GM12878 (cell line): ENCODE data around the gene A3GALT2. TPM values are rescaled to one million over a fixed set of nuclear protein-coding genes. Genes with fewer than 3 reads are reported as not detected.

Source experiments
- ATAC-seq: fragments of 200-7000 bp; cut with Tn5 transposase; 3 replicates; pipeline ENCODE4 v1.9.1; 2020; ENCODE audit warnings: mild to moderate bottlenecking, moderate library complexity
- BruUV-seq: library from RNA; stranded (reverse); fragments of 400-500 nt; replicated peaks from 2 replicates; lab custom pipeline; 2021; lab: Mats Ljungman, UMichigan
- CTCF ChIA-PET: fragments of 300-600 bp; sonication (Branson Sonifier 250); formaldehyde crosslinking; extraction: SDS; loops from one replicate; lab custom pipeline; 2021; ENCODE audit warnings: inconsistent platforms; lab: Yijun Ruan, JAX
- POLR2A ChIA-PET: fragments of 350-600 bp; formaldehyde crosslinking; extraction: SDS; loops from one replicate; lab custom pipeline; 2021; ENCODE audit warnings: inconsistent platforms; lab: Charles Lee
- RAD21 ChIA-PET: fragments of 300-600 bp; sonication (Branson Sonifier 250); formaldehyde crosslinking; loops from one replicate; lab custom pipeline; 2023; ENCODE audit warnings: antibody characterized with exemption; ENCODE audit not compliant: unreplicated experiment; lab: Charles Lee
- SMC1A ChIA-PET: fragments of 300-600 bp; sonication (Branson Sonifier 250); formaldehyde crosslinking; loops from one replicate; lab custom pipeline; 2023; ENCODE audit not compliant: unreplicated experiment, uncharacterized antibody; lab: Charles Lee
- DNase-seq: peaks from one replicate; pipeline ENCODE4 v3.0.0-alpha.2; 2011; ENCODE audit warnings: low read depth, low spot score
- FAIRE-seq: peaks from 3 replicates; lab custom pipeline; 2011; peaks lifted over from hg19 to GRCh38; lab: Jason Lieb, UNC
- H2AFZ ChIP-seq: 2 replicates; pipeline ENCODE4 v1.6.0; 2011; ENCODE audit warnings: low read depth, low read length, control low read depth; ENCODE audit not compliant: control insufficient read depth
- H3K27ac ChIP-seq: 2 replicates; pipeline ENCODE4 v1.5.1; 2011; ENCODE audit warnings: control low read depth; ENCODE audit not compliant: control insufficient read depth, insufficient read depth
- H3K27me3 ChIP-seq, 2 experiments: replicated peaks in 1 of 2; 2 replicates each; pipeline versions ENCODE4 v1.6.0 to v1.6.1; 2011; ENCODE audit warnings: low read length in 1 of 2; ENCODE audit not compliant: control insufficient read depth in 2 of 2, insufficient read depth in 2 of 2
- H3K36me3 ChIP-seq, 2 experiments: 2 replicates each; pipeline ENCODE4 v1.5.1; 2011; ENCODE audit warnings: low read length in 1 of 2; ENCODE audit not compliant: control insufficient read depth in 2 of 2, insufficient read depth in 2 of 2
- H3K4me1 ChIP-seq: 2 replicates; pipeline ENCODE4 v1.6.1; 2011; ENCODE audit warnings: mild to moderate bottlenecking, low read length, moderate library complexity, mixed read lengths; ENCODE audit not compliant: control insufficient read depth, insufficient read depth
- H3K4me2 ChIP-seq: 2 replicates; pipeline ENCODE4 v1.6.0; 2011; ENCODE audit warnings: control low read depth; ENCODE audit not compliant: control insufficient read depth, insufficient read depth
- H3K4me3 ChIP-seq: fragments of 200-600 bp; sonication (generic); 2 replicates; pipeline ENCODE4 v1.5.1; 2016
- H3K79me2 ChIP-seq: 2 replicates; pipeline ENCODE4 v1.6.0; 2011; ENCODE audit warnings: low read length; ENCODE audit not compliant: control insufficient read depth, insufficient read depth
- H3K9ac ChIP-seq: 2 replicates; pipeline ENCODE4 v1.8.0; 2011; ENCODE audit warnings: low read length, control low read depth, mixed read lengths; ENCODE audit not compliant: control insufficient read depth, insufficient read depth
- H3K9me3 ChIP-seq: replicated peaks from 3 replicates; pipeline ENCODE4 v1.5.1; 2011; ENCODE audit warnings: mild to moderate bottlenecking, low read length; ENCODE audit not compliant: control insufficient read depth, insufficient read depth
- H4K20me1 ChIP-seq: 2 replicates; pipeline ENCODE4 v1.6.0; 2011; ENCODE audit not compliant: control insufficient read depth, insufficient read depth
- EED ChIP-seq: sonication (generic); IDR thresholded peaks from 2 replicates; pipeline ENCODE4 v1.6.1; 2016; ENCODE audit warnings: antibody characterized with exemption, low read depth
- GABPA ChIP-seq: IDR thresholded peaks from 2 replicates; pipeline ENCODE4 v1.6.1; 2014; ENCODE audit warnings: antibody characterized with exemption, low read depth, mild to moderate bottlenecking, inconsistent platforms
- NFYA ChIP-seq: IDR thresholded peaks from 2 replicates; pipeline ENCODE4 v1.6.1; 2011; ENCODE audit warnings: low read depth, mild to moderate bottlenecking, low read length, improper control_type of control experiment, borderline replicate concordance
- POLR2AphosphoS2 ChIP-seq: IDR thresholded peaks from 2 replicates; pipeline ENCODE4 v1.6.1; 2011; ENCODE audit warnings: low read depth, mild to moderate bottlenecking, low read length, improper control_type of control experiment, moderate library complexity
- POLR2AphosphoS5 ChIP-seq: IDR thresholded peaks from 2 replicates; pipeline ENCODE4 v1.6.1; 2011; ENCODE audit warnings: mild to moderate bottlenecking, low read length, inconsistent platforms
- SIN3A ChIP-seq: IDR thresholded peaks from 2 replicates; pipeline ENCODE4 v1.6.1; 2012; ENCODE audit warnings: low read depth, low read length, improper control_type of control experiment
- STAT1 ChIP-seq: fragments of 450-650 bp; conservative IDR thresholded peaks from 2 replicates; pipeline ENCODE4 v1.6.1; 2014; ENCODE audit warnings: antibody characterized with exemption, mild to moderate bottlenecking
- TCF3 ChIP-seq: IDR thresholded peaks from 2 replicates; pipeline ENCODE4 v1.6.1; 2012; ENCODE audit warnings: low read depth, mild to moderate bottlenecking, low read length, borderline replicate concordance; ENCODE audit not compliant: insufficient read depth
- TCF7 ChIP-seq: IDR thresholded peaks from 2 replicates; pipeline ENCODE4 v1.6.1; 2014; ENCODE audit warnings: antibody characterized with exemption, borderline replicate concordance
- WRNIP1 ChIP-seq: IDR thresholded peaks from 2 replicates; pipeline ENCODE4 v1.6.1; 2011; ENCODE audit warnings: low read depth, low read length, improper control_type of control experiment, borderline replicate concordance
- YY1 ChIP-seq: IDR thresholded peaks from 2 replicates; pipeline ENCODE4 v1.6.1; 2011; ENCODE audit warnings: low read depth, mild to moderate bottlenecking, low read length
- ZNF274 ChIP-seq: IDR thresholded peaks from one replicate; pipeline ENCODE4 v1.8.0; 2011; ENCODE audit not compliant: insufficient read length, insufficient read depth
- WGBS: methylation state at CpG from one replicate; pipeline ENCODE4 v1.1.6; 2016; ENCODE audit warnings: low lambda C conversion rate; ENCODE audit not compliant: insufficient replicate concordance, insufficient coverage; ENCODE audit errors: missing lambda C conversion rate; 5-methylcytosine and 5-hydroxymethylcytosine counted together
- in situ Hi-C: fragments of 300-500 bp; cut with MboI; formaldehyde crosslinking; loops from 9 replicates; pipeline ENCODE4 v1.14.3; 2018; ENCODE audit warnings: mixed read lengths
- intact Hi-C: fragments of 100-400 bp; cut with micrococcal nuclease; formaldehyde crosslinking; loops from one replicate; pipeline ENCODE4 v1.14.2; 2022; ENCODE audit not compliant: unreplicated experiment
- polyA plus RNA-seq, 11 experiments: library from polyadenylated mRNA; depleted of rRNA in 4 of 11; unstranded in 6 of 11; stranded (reverse) in 5 of 11; fragments of >200 nt; fragmentation: Nextera tagmentation in 4 of 11; fragmentation: Illumina TruSeq in 1 of 11; extraction: Ambion mirVana in 4 of 11; extraction: Trizol in 1 of 11; gene quantifications; 1 replicate in 1 of 11; 2 replicates in 10 of 11; pipeline versions ENCODE4 v1.2.1 to v1.2.3, GENCODE V29; 2011 to 2016; ENCODE audit warnings: inconsistent platforms in 2 of 11, missing spikeins in 2 of 11, low read depth in 1 of 11
- total RNA-seq, 4 experiments: library from RNA; depleted of rRNA in 3 of 4; stranded (reverse); fragments of >200 nt in 3 of 4; fragmentation: Illumina TruSeq in 1 of 4; extraction: Trizol in 1 of 4; gene quantifications; 2 replicates each; pipeline versions ENCODE4 v1.2.1 to v1.2.3, GENCODE V29; 2013 to 2021
- TF ChIP-seq, protein P1 (sequence below): IDR thresholded peaks from 2 replicates; pipeline ENCODE4 v1.6.1; 2011; ENCODE audit warnings: low read depth, low read length, improper control_type of control experiment, borderline replicate concordance
- TF ChIP-seq, protein P2 (sequence below): fragments of 450-650 bp; IDR thresholded peaks from 2 replicates; pipeline ENCODE4 v1.6.1; 2017; ENCODE audit warnings: mild to moderate bottlenecking, moderate library complexity
- TF ChIP-seq, protein P3 (sequence below): fragments of 150-350 bp; IDR thresholded peaks from 2 replicates; pipeline ENCODE4 v1.6.1; 2014; ENCODE audit warnings: mild to moderate bottlenecking, low read depth, low read length

Gene A3GALT2
- total and polyA plus RNA-seq, 10 of the 15 experiments (the other 5 are each of a cell fraction or from before 2014, with no cell fraction given) = not detected

DNA sequence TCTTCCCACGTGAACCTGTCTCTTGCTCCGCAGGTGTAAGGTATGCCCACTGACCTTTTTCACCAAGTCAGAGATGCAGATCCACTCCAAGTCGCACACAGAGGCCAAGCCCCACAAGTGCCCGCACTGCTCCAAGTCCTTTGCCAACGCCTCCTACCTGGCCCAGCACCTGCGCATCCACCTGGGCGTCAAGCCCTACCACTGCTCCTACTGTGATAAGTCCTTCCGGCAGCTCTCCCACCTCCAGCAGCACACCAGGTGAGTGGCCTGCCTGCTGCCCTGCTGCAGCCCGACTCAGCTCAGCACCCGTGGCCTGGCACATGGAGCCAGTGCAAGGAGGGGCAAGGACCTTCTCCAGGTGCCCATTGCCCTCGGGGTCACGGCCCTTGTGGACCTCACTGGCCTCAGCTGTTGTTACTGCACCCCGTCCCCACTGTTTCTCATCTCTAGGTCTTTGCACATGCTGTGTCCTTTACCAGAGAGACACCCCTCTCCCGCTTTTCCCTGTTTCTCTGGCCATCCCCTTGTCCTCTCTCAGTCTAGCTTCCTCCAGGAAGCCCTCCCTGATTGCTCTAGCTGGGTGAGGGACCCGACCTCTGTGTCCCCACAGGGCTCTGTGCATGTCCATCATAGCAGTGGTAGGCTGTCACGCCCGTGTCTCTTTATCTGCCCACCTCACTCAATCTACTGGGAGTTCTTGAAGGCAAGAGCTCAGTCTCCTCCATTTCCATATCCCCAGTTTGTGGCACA lies 39.2 kb downstream of the A3GALT2 start:
- ATAC-seq = no peak
- ChIA-PET CTCF (interaction anchor here (0.9 kb wide), 1 partner anchor 189 kb away, joined by 3 read pairs; no protein-coding TSS in a partner anchor), SMC1A (no interaction called here), RAD21 (no interaction called here), POLR2A (no interaction called here)
- in situ Hi-C loops = no loop called here
- Histone ChIP-seq H3K27ac (no peak overlapping the region), H3K9me3 (no peaks in the 10 kb centered on the region), H3K4me3 (no peak overlapping the region), H3K4me2 (no peak overlapping the region), H2AFZ (no peak overlapping the region), H4K20me1 (no peaks in the 10 kb centered on the region), H3K27me3 (no peaks in the 10 kb centered on the region), H3K9ac (no peak overlapping the region), H3K36me3 (peaks cover 0 to 5% of the 10 kb centered on the region in 2 experiments; a peak in 3 of 4 replicates), H3K4me1 (no peaks in the 10 kb centered on the region), H3K79me2 (no peaks in the 10 kb centered on the region)
- BruUV-seq = no TSS peak
- 73% methylated on average over 17 of the region's 17 CpGs for WGBS
- no peak for DNase-seq
- no peak for FAIRE-seq
- intact Hi-C loops = no loop called here
- TF ChIP-seq YY1 (no peak), POLR2AphosphoS2 (no peak), WRNIP1 (no peak), POLR2AphosphoS5 (no peak), SIN3A (no peak), GABPA (no peak), TCF7 (no peak), NFYA (no peak), ZNF274 (no peak), EED (no peak), TCF3 (no peak), STAT1 (no peak)
- TF ChIP-seq, protein P1, sequence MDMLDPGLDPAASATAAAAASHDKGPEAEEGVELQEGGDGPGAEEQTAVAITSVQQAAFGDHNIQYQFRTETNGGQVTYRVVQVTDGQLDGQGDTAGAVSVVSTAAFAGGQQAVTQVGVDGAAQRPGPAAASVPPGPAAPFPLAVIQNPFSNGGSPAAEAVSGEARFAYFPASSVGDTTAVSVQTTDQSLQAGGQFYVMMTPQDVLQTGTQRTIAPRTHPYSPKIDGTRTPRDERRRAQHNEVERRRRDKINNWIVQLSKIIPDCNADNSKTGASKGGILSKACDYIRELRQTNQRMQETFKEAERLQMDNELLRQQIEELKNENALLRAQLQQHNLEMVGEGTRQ = no peak
- TF ChIP-seq, protein P2, sequence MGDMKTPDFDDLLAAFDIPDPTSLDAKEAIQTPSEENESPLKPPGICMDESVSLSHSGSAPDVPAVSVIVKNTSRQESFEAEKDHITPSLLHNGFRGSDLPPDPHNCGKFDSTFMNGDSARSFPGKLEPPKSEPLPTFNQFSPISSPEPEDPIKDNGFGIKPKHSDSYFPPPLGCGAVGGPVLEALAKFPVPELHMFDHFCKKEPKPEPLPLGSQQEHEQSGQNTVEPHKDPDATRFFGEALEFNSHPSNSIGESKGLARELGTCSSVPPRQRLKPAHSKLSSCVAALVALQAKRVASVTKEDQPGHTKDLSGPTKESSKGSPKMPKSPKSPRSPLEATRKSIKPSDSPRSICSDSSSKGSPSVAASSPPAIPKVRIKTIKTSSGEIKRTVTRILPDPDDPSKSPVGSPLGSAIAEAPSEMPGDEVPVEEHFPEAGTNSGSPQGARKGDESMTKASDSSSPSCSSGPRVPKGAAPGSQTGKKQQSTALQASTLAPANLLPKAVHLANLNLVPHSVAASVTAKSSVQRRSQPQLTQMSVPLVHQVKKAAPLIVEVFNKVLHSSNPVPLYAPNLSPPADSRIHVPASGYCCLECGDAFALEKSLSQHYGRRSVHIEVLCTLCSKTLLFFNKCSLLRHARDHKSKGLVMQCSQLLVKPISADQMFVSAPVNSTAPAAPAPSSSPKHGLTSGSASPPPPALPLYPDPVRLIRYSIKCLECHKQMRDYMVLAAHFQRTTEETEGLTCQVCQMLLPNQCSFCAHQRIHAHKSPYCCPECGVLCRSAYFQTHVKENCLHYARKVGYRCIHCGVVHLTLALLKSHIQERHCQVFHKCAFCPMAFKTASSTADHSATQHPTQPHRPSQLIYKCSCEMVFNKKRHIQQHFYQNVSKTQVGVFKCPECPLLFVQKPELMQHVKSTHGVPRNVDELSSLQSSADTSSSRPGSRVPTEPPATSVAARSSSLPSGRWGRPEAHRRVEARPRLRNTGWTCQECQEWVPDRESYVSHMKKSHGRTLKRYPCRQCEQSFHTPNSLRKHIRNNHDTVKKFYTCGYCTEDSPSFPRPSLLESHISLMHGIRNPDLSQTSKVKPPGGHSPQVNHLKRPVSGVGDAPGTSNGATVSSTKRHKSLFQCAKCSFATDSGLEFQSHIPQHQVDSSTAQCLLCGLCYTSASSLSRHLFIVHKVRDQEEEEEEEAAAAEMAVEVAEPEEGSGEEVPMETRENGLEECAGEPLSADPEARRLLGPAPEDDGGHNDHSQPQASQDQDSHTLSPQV = no peak
- TF ChIP-seq, protein P3, sequence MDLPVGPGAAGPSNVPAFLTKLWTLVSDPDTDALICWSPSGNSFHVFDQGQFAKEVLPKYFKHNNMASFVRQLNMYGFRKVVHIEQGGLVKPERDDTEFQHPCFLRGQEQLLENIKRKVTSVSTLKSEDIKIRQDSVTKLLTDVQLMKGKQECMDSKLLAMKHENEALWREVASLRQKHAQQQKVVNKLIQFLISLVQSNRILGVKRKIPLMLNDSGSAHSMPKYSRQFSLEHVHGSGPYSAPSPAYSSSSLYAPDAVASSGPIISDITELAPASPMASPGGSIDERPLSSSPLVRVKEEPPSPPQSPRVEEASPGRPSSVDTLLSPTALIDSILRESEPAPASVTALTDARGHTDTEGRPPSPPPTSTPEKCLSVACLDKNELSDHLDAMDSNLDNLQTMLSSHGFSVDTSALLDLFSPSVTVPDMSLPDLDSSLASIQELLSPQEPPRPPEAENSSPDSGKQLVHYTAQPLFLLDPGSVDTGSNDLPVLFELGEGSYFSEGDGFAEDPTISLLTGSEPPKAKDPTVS = no peak
